Pancreas (tissue), 10 donors: ENCODE data around the gene APBB2. TPM values are rescaled to one million over a fixed set of nuclear protein-coding genes. Genes with fewer than 3 reads are reported as not detected.

Experiments used
- ATAC-seq, 4 donors: fragments of 200-7000 bp; cut with Tn5 transposase; one replicate each; pipeline versions ENCODE4 v1.8.0 to v1.9.1; 2020; ENCODE audit warnings: mild to moderate bottlenecking in 4 of 4, moderate library complexity in 4 of 4
- DNase-seq, 6 donors: peaks; one replicate each; pipeline ENCODE4 v3.0.0-alpha.2; 2020
- FAIRE-seq: peaks from 2 replicates; lab custom pipeline; 2012; peaks lifted over from hg19 to GRCh38; lab: Jason Lieb, UNC
- H3K27ac ChIP-seq, 4 donors: fragments of 200-600 bp; sonication (generic); 1 replicate in 3 of 4; 2 replicates in 1 of 4; pipeline versions ENCODE4 v1.5.0 to v1.8.0; 2020
- H3K27me3 ChIP-seq, 4 donors: fragments of 200-600 bp; one replicate each; pipeline ENCODE4 v1.8.0; 2021
- H3K36me3 ChIP-seq, 3 donors: fragments of 200-600 bp; sonication (generic) in 1 of 3; one replicate each; pipeline versions ENCODE4 v1.5.0 to v1.8.0; 2020 to 2021
- H3K4me1 ChIP-seq, 3 donors: fragments of 200-600 bp; one replicate each; pipeline ENCODE4 v1.8.0; 2021
- H3K4me3 ChIP-seq, 4 donors: fragments of 200-600 bp; sonication (generic) in 2 of 4; one replicate each; pipeline versions ENCODE4 v1.5.0 to v1.8.0; 2020 to 2021
- H3K9me3 ChIP-seq, 4 donors: fragments of 200-600 bp; one replicate each; pipeline ENCODE4 v1.8.0; 2021
- WGBS, 2 donors: extraction: QIAGEN DNeasy Blood & Tissue Kit; methylation state at CpG; one replicate each; pipeline ENCODE4 v1.1.7; 2013; 5-methylcytosine and 5-hydroxymethylcytosine counted together
- intact Hi-C, 3 donors: fragments of 100-400 bp; cut with DNase I; formaldehyde crosslinking; loops; one replicate each; pipeline versions ENCODE4 v1.11.1 to v1.14.2; 2022
- polyA plus RNA-seq, 2 donors: library from polyadenylated mRNA; stranded (reverse); fragments of 200-250 nt; gene quantifications; one replicate each; pipeline ENCODE4 v1.2.3, GENCODE V29; 2013
- total RNA-seq, 6 donors: library from RNA; stranded (reverse); fragmentation: NEBNext Ultra II Directional in 4 of 6; extraction: Animal tissue kit (Norgen Biotek cat#: 25700) in 4 of 6; gene quantifications; one replicate each; pipeline versions ENCODE4 v1.2.1 to v1.2.4, GENCODE V29; 2021 to 2023
- TF ChIP-seq, protein P1 (sequence below), 4 donors: fragments of 200-600 bp; sonication (generic) in 3 of 4; IDR thresholded peaks; one replicate each; pipeline versions ENCODE4 v1.5.0 to v1.8.0; 2021; ENCODE audit warnings: antibody characterized with exemption in 4 of 4
- donor health status: healthy with polysubstance abuse.
- donor health status: DM: no; HTN: no; CAD: no; lungs with moderate emphysema.
- donor health status: DM: no; HTN: no; CAD: no.
- donor health status: control.
- donor health status: control.
- donor health status: Bipolar disorder and iron deficiency.
- donor health status: DM: yes; HTN: yes; CAD: no.
- donor health status: DM: no; HTN: no; CAD: no.
- donor health status: DM: no; HTN: no; CAD: no.
- donor health status: DM: yes; HTN: yes; CAD: no.

APBB2 gene
- total and polyA plus RNA-seq, 8 donors, result 9.1 to 21.6 (median 11.5) TPM

- ATAC-seq (peak; percentile 32 to 69 (median 48)), DNase-seq (no peak), FAIRE-seq (no peak)
- no peaks in the 10 kb centered on the region for H3K27me3 ChIP-seq
- TF ChIP-seq, protein P1, sequence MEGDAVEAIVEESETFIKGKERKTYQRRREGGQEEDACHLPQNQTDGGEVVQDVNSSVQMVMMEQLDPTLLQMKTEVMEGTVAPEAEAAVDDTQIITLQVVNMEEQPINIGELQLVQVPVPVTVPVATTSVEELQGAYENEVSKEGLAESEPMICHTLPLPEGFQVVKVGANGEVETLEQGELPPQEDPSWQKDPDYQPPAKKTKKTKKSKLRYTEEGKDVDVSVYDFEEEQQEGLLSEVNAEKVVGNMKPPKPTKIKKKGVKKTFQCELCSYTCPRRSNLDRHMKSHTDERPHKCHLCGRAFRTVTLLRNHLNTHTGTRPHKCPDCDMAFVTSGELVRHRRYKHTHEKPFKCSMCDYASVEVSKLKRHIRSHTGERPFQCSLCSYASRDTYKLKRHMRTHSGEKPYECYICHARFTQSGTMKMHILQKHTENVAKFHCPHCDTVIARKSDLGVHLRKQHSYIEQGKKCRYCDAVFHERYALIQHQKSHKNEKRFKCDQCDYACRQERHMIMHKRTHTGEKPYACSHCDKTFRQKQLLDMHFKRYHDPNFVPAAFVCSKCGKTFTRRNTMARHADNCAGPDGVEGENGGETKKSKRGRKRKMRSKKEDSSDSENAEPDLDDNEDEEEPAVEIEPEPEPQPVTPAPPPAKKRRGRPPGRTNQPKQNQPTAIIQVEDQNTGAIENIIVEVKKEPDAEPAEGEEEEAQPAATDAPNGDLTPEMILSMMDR (IDR thresholded peaks at IDR 0.05), result no peak
- intact Hi-C loops, result no loop called here
- no peak overlapping the region for H3K4me3 ChIP-seq
- H3K9me3 ChIP-seq, result no peaks in the 10 kb centered on the region
- no peaks in the 10 kb centered on the region for H3K36me3 ChIP-seq
- H3K27ac ChIP-seq, result no peak overlapping the region
- H3K4me1 ChIP-seq, result peaks cover 4 to 5% (median 5%) of the 10 kb centered on the region in 3 donors
- 30 to 38% methylated on average over 4 of the region's 4 CpGs for WGBS, 2 donors
Observed at GRCh38 chr4:40984051-40984450, 230.3 kb downstream of the APBB2 start.

DNA sequence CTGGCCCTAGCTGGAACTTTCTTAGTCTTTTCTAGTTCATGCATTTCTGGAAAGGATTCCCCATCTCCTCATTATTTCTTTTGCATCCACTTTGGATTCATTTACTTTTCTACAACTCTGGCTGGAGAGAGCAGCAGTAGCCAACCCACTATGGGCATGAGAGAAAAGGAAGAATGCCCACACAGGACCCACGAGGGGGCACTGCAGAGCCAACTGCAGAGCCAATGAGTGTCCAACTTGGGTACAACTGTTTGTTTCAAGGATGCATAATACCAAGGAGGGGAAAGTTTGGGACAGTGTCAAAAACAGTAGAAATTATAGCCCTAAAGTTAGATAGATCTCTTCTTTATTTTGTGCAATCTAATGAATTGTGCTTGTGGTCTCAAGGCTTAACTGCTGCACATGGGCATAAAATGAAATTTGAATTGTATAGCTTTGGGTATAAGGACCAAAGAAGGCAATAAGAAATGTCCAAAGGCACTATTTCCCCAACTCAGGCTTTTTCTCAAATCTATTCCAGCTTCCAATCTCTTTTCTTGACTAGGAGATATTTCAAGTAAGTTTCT, 233.9 kb downstream of the APBB2 start:
- TF ChIP-seq, protein P1 (IDR thresholded peaks at IDR 0.05), result peak in 1 of 4 donors; percentile 12
- H3K4me1 ChIP-seq, result peaks cover 0 to 5% (median 0%) of the 10 kb centered on the region in 3 donors
- FAIRE-seq (no peak), DNase-seq (no peak), ATAC-seq (peak in 3 of 4 donors; percentile 59 to 82 (median 67))
- intact Hi-C loops, result no loop called here
- H3K4me3 ChIP-seq, result no peak overlapping the region
- no peak overlapping the region for H3K27ac ChIP-seq
- 8 to 14% methylated on average over 1 of the region's 1 CpG for WGBS, 2 donors
- H3K36me3 ChIP-seq, result no peaks in the 10 kb centered on the region
- H3K27me3 ChIP-seq, result no peaks in the 10 kb centered on the region
- H3K9me3 ChIP-seq, result no peaks in the 10 kb centered on the region

DNA sequence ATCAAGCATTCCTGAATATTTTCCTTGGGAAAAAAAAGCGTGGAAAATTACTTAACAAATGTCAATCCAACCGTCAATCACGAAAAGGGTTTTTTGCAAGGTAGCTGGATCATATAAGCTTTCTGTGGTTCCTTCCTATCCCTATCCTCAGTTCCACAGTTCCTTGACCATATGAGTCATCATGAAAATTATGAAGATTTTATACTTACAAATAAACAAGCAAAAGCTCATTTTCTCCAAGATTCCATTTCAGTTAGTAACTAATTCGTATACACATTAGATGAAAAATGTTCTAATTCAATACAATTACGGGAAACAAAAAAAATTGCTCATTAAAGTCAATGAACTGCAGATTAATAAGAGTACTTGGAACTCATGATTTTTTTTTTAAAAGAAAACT, 235.8 kb downstream of the APBB2 start:
- no peaks in the 10 kb centered on the region for H3K27me3 ChIP-seq
- intact Hi-C loops, result loop anchor here in 1 of 3 donors (5.0 kb wide), 1 partner anchor 234 kb away; the partner anchor contains the start of gene APBB2
- H3K4me1 ChIP-seq, result no peaks in the 10 kb centered on the region
- FAIRE-seq (no peak), DNase-seq (no peak), ATAC-seq (no peak)
- TF ChIP-seq, protein P1 (IDR thresholded peaks at IDR 0.05), result no peak
- no peaks in the 10 kb centered on the region for H3K36me3 ChIP-seq
- no peak overlapping the region for H3K4me3 ChIP-seq
- H3K27ac ChIP-seq, result no peak overlapping the region
- WGBS, 2 donors, result 94 to 95% methylated on average over 5 of the region's 5 CpGs
- H3K9me3 ChIP-seq, result no peaks in the 10 kb centered on the region

DNA sequence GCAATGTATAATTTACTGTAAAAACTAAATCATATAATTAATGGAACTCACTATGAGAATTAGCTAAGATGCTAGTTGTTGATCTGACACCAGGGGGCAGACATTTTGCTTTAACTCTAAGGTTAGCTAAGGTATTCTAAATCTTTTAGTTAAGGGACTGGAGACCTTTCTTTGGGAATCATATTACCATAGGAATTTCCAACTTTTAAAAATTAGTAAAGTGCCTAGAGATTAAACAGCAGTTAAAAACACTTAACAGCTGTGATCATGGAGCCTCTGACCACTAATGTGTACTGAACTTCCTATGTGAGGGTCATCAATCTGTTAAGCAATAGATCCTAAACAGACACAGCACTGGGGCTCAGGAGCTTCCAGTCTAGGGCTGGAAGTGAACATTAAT, 238.0 kb downstream of the APBB2 start:
- intact Hi-C loops, result loop anchor here in 1 of 3 donors (5.0 kb wide), 1 partner anchor 236 kb away; the partner anchor contains the start of gene APBB2
- Histone ChIP-seq H3K27ac (no peak overlapping the region), H3K9me3 (no peaks in the 10 kb centered on the region), H3K36me3 (no peaks in the 10 kb centered on the region), H3K4me1 (no peaks in the 10 kb centered on the region), H3K4me3 (no peak overlapping the region), H3K27me3 (no peaks in the 10 kb centered on the region)
- FAIRE-seq (peak; percentile 89), DNase-seq (peak in 3 of 6 donors; percentile 32 to 53 (median 40)), ATAC-seq (peak; percentile 64 to 88 (median 86))
- TF ChIP-seq, protein P1 (IDR thresholded peaks at IDR 0.05), result peak; percentile 34 to 72 (median 50)

DNA sequence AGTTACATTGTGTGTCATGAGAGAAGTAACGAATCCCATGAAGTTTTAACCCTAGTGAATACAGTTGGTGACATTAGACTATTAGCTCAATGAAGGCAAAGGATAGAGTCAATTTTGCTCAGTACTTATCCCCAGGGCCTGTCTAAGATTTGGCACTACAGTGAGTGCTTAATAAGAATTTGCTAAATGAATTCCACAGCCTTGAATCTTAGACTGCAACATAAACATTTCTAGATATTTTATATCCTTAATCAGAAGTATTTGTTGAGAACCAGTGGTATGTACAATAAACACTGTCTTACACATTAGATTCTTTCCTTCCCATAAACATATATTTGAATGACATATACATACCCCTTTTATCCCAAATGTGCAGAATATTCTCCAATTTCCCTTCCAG, 241.6 kb downstream of the APBB2 start:
- no peaks in the 10 kb centered on the region for H3K27me3 ChIP-seq
- intact Hi-C loops, result no loop called here
- no peaks in the 10 kb centered on the region for H3K36me3 ChIP-seq
- no peaks in the 10 kb centered on the region for H3K4me1 ChIP-seq
- DNase-seq (no peak), FAIRE-seq (no peak), ATAC-seq (no peak)
- TF ChIP-seq, protein P1 (IDR thresholded peaks at IDR 0.05), result no peak
- no peak overlapping the region for H3K4me3 ChIP-seq
- no peak overlapping the region for H3K27ac ChIP-seq
- WGBS, 2 donors, result 91 to 97% methylated on average over 1 of the region's 1 CpG
- no peaks in the 10 kb centered on the region for H3K9me3 ChIP-seq
